DMS53 treated with DMSO at 0.1 percent for 48 hours (cell line): ENCODE results near the gene GEMIN7.

Experiments used
- DNase-seq: peaks from one replicate; lab custom pipeline; 2025; ENCODE audit not compliant: unreplicated experiment; lab: John Stamatoyannopoulos, UW

GEMIN7 gene

GRCh38 chr19:45059258-45059965 lies 19.6 kb upstream of the GEMIN7 start:
- DNase-seq = peak; percentile 19

- DNase-seq = no peak
These were observed 17.1 kb upstream of the GEMIN7 start for GRCh38 chr19:45061965-45062364.

DNA sequence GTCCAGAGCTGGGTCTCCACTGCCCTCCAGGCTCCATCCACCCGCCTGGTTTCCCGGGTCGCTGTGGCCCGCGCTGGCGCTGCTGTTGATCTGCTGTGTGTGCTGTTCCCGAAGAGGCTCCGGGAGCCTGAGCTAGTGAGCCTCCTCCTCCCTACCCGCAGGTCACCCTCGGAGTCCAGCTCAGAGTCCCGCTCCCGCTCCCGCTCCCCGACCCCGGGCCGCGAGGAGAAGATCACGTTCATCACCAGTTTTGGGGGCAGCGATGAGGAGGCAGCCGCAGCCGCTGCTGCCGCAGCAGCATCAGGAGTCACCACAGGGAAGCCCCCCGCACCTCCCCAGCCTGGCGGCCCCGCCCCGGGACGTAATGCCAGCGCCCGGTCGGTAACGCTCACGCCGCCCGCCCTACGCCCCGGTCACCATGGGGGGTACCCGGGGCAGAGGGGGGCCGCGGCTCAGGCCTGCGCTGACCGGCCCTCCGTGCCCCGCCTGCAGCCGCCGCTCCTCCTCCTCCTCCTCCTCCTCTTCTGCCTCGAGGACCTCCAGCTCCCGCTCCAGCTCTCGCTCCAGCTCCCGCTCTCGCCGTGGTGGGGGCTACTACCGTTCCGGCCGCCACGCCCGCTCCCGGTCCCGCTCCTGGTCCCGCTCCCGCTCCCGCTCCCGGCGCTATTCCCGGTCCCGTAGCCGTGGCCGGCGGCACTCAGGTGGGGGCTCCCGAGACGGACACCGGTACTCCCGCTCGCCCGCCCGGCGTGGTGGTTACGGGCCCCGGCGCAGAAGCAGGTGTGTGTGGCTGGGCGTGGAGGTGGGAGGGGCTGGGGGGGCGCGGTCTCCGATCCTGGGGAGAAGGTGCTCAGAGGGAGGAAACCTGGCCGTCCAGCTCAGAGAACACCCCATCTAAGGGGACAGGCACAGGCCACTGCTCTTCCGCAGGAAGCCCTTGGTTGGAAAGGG lies 14.9 kb upstream of the GEMIN7 start:
- DNase-seq = no peak

- DNase-seq = no peak
These were observed 12.0 kb upstream of the GEMIN7 start for GRCh38 chr19:45066921-45067661.

- DNase-seq = no peak
These were observed 11.0 kb upstream of the GEMIN7 start for GRCh38 chr19:45068041-45068440.

- no peak for DNase-seq
These were observed 10.0 kb upstream of the GEMIN7 start for GRCh38 chr19:45069056-45069455.

- no peak for DNase-seq
These were observed 8.8 kb upstream of the GEMIN7 start for GRCh38 chr19:45070214-45070613.

GRCh38 chr19:45070861-45071544 lies 8.1 kb upstream of the GEMIN7 start:
- DNase-seq = no peak

DNA sequence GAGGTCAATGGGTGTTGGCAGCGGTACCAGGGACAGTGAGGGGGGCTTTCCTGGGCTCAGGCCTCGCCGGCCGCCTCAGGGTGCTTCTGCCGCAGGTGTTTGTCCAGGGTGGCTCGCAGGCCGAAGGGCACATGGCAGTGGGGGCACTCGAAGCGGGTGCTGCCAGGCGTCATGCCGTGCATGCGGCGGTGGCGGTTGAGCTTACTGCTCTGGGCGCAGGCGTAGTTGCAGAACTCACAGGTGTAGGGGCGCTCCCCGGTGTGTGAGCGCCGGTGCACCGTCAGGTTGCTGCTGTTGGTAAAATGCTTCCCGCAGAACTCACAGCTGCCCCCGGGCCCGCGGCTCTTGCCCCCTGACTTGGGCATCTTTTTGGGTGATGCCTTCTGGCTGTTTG lies 7.5 kb upstream of the GEMIN7 start:
- no peak for DNase-seq

GRCh38 chr19:45071969-45072790 lies 6.9 kb upstream of the GEMIN7 start:
- DNase-seq = no peak

DNA sequence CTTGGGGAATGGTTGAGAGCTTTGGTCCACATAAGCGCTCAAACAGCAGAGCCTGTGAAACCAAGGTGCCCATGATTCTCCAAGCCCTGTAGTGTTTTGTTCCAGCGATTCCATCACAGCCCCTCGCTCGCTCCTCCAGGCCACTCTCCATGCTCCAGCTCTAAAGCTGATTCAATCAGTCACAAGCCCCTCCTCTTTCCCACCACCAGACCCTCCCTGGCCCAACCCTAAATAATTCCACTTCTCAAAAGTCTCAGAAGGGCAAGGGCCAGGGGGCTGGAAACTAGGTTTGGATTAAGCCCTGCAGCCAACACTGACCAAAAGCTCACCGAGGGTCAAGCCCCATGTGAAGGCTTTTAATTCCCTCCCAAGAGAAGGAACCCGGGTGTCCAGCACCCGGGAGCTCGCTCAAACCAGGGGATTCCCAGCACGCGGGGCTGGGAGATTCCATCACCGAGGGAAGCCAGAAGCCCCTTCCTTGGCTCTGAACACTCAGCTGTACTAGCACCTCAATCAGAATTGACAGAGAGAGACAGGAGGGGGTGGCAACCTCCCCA lies 4.2 kb upstream of the GEMIN7 start:
- DNase-seq = no peak

GRCh38 chr19:45075301-45076028 lies 3.6 kb upstream of the GEMIN7 start:
- peak; percentile 33 for DNase-seq

GRCh38 chr19:45076029-45076850 lies 2.8 kb upstream of the GEMIN7 start, which contains the start of gene ZNF296:
Gene ZNF296, minus strand, starts transcription at chr19:45076478. Its CDS starts 105 bp downstream, at chr19:45076373.
- peak; percentile 41 for DNase-seq

GRCh38 chr19:45076851-45077730 lies 2.0 kb upstream of the GEMIN7 start:
- no peak for DNase-seq

GRCh38 chr19:45078390-45079062 lies 534 bp upstream of the GEMIN7 start:
- DNase-seq = no peak

DNA sequence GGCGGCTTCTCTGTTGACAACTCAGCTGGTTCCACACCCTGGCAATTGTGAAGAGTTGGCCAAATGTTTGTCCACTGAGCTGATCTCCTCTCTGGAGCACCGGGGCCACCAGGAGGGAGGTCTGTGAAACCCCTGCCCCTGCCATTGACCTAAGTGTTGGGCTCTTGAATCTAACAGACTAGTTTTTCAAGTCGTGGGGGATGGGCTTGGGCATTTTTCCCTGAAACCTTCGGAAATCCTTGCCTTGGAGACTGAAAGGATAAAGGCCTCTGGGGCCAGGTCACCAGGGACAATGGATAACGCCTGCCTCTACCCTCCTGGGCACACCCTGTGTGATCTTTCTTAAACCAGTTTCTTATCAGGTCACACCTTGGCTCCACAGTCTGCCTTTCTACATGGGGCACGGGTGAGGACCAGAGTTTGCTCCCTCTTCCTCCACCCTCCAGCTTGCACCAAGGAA lies 881 bp downstream of the GEMIN7 start:
- no peak for DNase-seq
